Ovary (tissue), 3 donors: Measurements from ENCODE around the gene ARSG.

Experiments used
- CTCF ChIP-seq, 3 donors: fragments of 450-650 bp in 2 of 3; fragments of 200-600 bp in 1 of 3; IDR thresholded peaks; one replicate each; pipeline versions ENCODE4 v1.5.1 to v1.8.0; 2016 to 2022; ENCODE audit warnings: antibody characterized with exemption in 3 of 3, mild to moderate bottlenecking in 1 of 3
- EP300 ChIP-seq: sonication (generic); formaldehyde crosslinking; IDR thresholded peaks from one replicate; pipeline ENCODE4 v1.6.1; 2017; ENCODE audit warnings: antibody characterized with exemption
- POLR2A ChIP-seq: fragments of 450-650 bp; IDR thresholded peaks from one replicate; pipeline ENCODE4 v1.6.1; 2017; ENCODE audit warnings: antibody characterized with exemption, mild to moderate bottlenecking, moderate library complexity
- donor health status: DM: no; HTN: no; CAD: no.

DNA sequence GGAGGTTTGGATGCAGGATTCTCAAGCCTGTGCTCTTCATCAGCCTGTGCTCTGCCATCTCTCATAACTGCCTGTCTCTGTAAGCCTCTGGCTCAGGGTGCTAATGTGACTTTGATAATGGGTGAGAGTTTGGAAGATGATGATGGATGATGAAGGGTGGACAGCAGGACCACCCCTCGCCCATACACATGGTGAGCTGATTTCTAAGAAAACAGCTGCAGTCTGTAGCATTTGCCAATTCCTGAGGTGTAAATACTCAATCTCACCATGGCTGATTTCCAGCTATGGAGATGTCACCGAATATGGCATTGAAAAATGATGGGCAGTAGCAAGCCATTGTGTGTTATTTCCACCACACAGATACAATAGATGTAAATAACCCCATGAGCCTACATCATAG is 74.2 kb downstream of the ARSG start:
- TF ChIP-seq EP300 = no peak
- TF ChIP-seq POLR2A = no peak
- no peak for TF ChIP-seq CTCF (IDR thresholded peaks at IDR 0.05)
